CD4-positive, alpha-beta T cell treated with Interleukin-21 for 1 hour (primary cell): ENCODE measurements around the gene GNAI3.
A peak's percentile ranks its signal among the peaks of the same experiment; 100 is the strongest.

Experiments
- DNase-seq: peaks from one replicate; pipeline ENCODE4 v3.0.0-alpha.2; 2020

The GNAI3 gene

GRCh38 chr1:109664671-109665070 is 116.3 kb downstream of the GNAI3 start:
- DNase-seq = no peak

GRCh38 chr1:109667452-109668122 is 119.2 kb downstream of the GNAI3 start, which contains the start of gene GSTM2:
TSS of gene GSTM2 (plus strand) at chr1:109668057. CDS start at chr1:109668116, 59 bp downstream.
- peak; percentile 76 for DNase-seq
